HepG2 (cell line): ENCODE measurements around the gene UBL5. TPM values are rescaled to one million over a fixed set of nuclear protein-coding genes. Genes with fewer than 3 reads are reported as not detected.

Experiments used
- FOXO1 ChIP-seq: sonication (generic); formaldehyde crosslinking; IDR thresholded peaks from 2 replicates; pipeline ENCODE4 v1.4.0; 2020; ENCODE audit warnings: missing genetic modification reagents
- IRF2 ChIP-seq: IDR thresholded peaks from 2 replicates; pipeline ENCODE4 v1.6.1; 2018; ENCODE audit warnings: missing genetic modification reagents, missing compliant biosample characterization
- ISL2 ChIP-seq: sonication (generic); formaldehyde crosslinking; IDR thresholded peaks from 2 replicates; pipeline ENCODE4 v1.5.0; 2020; ENCODE audit warnings: missing genetic modification reagents
- KMT2B ChIP-seq: IDR thresholded peaks from 2 replicates; pipeline ENCODE4 v1.6.1; 2016; ENCODE audit warnings: missing genetic modification reagents, missing compliant biosample characterization
- NFIC ChIP-seq: IDR thresholded peaks from 2 replicates; pipeline ENCODE4 v1.6.1; 2012; ENCODE audit warnings: mild to moderate bottlenecking, low read length, inconsistent platforms
- PRPF4 ChIP-seq: fragments of 200-400 bp; formaldehyde crosslinking; IDR thresholded peaks from 2 replicates; pipeline ENCODE4 v1.6.1; 2016; ENCODE audit warnings: low read length, low read depth; ENCODE audit not compliant: poor library complexity, severe bottlenecking
- SAP130 ChIP-seq: IDR thresholded peaks from 2 replicates; pipeline ENCODE4 v1.6.1; 2016; ENCODE audit warnings: low read depth
- SNAI1 ChIP-seq: sonication (generic); formaldehyde crosslinking; IDR thresholded peaks from 2 replicates; pipeline ENCODE4 v1.5.0; 2020; ENCODE audit warnings: mild to moderate bottlenecking, missing genetic modification reagents, borderline replicate concordance
- SRSF4 ChIP-seq: fragments of 200-400 bp; formaldehyde crosslinking; IDR thresholded peaks from one replicate; pipeline ENCODE4 v1.6.1; 2018; ENCODE audit warnings: mild to moderate bottlenecking, low read depth, low read length, moderate library complexity; ENCODE audit not compliant: poor library complexity, severe bottlenecking
- TBP ChIP-seq: sonication (generic); formaldehyde crosslinking; IDR thresholded peaks from 2 replicates; pipeline ENCODE4 v1.5.0; 2020; ENCODE audit warnings: missing genetic modification reagents
- THYN1 ChIP-seq: sonication (generic); formaldehyde crosslinking; IDR thresholded peaks from 2 replicates; pipeline ENCODE4 v1.8.1; 2023; ENCODE audit warnings: low read depth, mild to moderate bottlenecking, moderate library complexity, missing genetic modification reagents, borderline replicate concordance
- ZFYVE20 ChIP-seq: sonication (generic); formaldehyde crosslinking; IDR thresholded peaks from 2 replicates; pipeline ENCODE4 v1.8.0; 2023; ENCODE audit warnings: low read depth, mild to moderate bottlenecking, moderate library complexity, missing genetic modification reagents, borderline replicate concordance
- ZNF839 ChIP-seq: sonication (generic); formaldehyde crosslinking; IDR thresholded peaks from 2 replicates; pipeline ENCODE4 v1.4.0; 2020; ENCODE audit warnings: missing genetic modification reagents, mild to moderate bottlenecking, borderline replicate concordance
- ZSCAN22 ChIP-seq: sonication (generic); formaldehyde crosslinking; IDR thresholded peaks from 2 replicates; pipeline ENCODE4 v1.4.0; 2020; ENCODE audit warnings: mild to moderate bottlenecking, missing genetic modification reagents
- polyA plus RNA-seq, 8 experiments: library from polyadenylated mRNA; depleted of rRNA in 3 of 8; stranded (reverse) in 7 of 8; unstranded in 1 of 8; fragments of >200 nt; fragmentation: Illumina TruSeq in 4 of 8; extraction: Trizol in 4 of 8; gene quantifications; 2 replicates each; pipeline versions ENCODE4 v1.2.1 to v1.2.3, GENCODE V29; 2011 to 2016; ENCODE audit warnings: low read depth in 4 of 8, missing spikeins in 1 of 8, mixed read lengths in 1 of 8; ENCODE audit not compliant: insufficient read depth in 1 of 8
- total RNA-seq, 5 experiments: library from RNA; depleted of rRNA; stranded (reverse); fragments of >200 nt; fragmentation: Illumina TruSeq; extraction: Trizol; gene quantifications; 2 replicates each; pipeline ENCODE4 v1.2.3, GENCODE V29; 2016; ENCODE audit warnings: low read depth in 1 of 5
- TF ChIP-seq, protein P1 (sequence below): sonication (generic); formaldehyde crosslinking; conservative IDR thresholded peaks from 2 replicates; pipeline ENCODE4 v1.4.0; 2020; ENCODE audit warnings: mild to moderate bottlenecking, missing genetic modification reagents, moderate library complexity
- TF ChIP-seq, protein P2 (sequence below): sonication (generic); formaldehyde crosslinking; IDR thresholded peaks from 2 replicates; pipeline ENCODE4 v1.5.1; 2020; ENCODE audit warnings: missing genetic modification reagents, mild to moderate bottlenecking, borderline replicate concordance
- TF ChIP-seq, protein P3 (sequence below): sonication (generic); formaldehyde crosslinking; IDR thresholded peaks from 2 replicates; pipeline ENCODE4 v1.4.0; 2020; ENCODE audit warnings: missing genetic modification reagents
- TF ChIP-seq, protein P4 (sequence below), 2 experiments: sonication (generic) in 1 of 2; formaldehyde crosslinking in 1 of 2; IDR thresholded peaks; 2 replicates each; pipeline versions ENCODE4 v1.4.0 to v1.6.1; 2018 to 2020; ENCODE audit warnings: missing genetic modification reagents in 2 of 2, borderline replicate concordance in 1 of 2, low read depth in 1 of 2, mild to moderate bottlenecking in 1 of 2, missing biosample characterization in 1 of 2
- TF ChIP-seq, protein P5 (sequence below): sonication (generic); formaldehyde crosslinking; IDR thresholded peaks from 2 replicates; pipeline ENCODE4 v1.8.1; 2023; ENCODE audit warnings: missing genetic modification reagents, mild to moderate bottlenecking, borderline replicate concordance

The UBL5 gene
- total and polyA plus RNA-seq, 2 of the 13 experiments (the other 11 are each of a cell fraction or from before 2014, with no cell fraction given), result 373 to 487 TPM

DNA sequence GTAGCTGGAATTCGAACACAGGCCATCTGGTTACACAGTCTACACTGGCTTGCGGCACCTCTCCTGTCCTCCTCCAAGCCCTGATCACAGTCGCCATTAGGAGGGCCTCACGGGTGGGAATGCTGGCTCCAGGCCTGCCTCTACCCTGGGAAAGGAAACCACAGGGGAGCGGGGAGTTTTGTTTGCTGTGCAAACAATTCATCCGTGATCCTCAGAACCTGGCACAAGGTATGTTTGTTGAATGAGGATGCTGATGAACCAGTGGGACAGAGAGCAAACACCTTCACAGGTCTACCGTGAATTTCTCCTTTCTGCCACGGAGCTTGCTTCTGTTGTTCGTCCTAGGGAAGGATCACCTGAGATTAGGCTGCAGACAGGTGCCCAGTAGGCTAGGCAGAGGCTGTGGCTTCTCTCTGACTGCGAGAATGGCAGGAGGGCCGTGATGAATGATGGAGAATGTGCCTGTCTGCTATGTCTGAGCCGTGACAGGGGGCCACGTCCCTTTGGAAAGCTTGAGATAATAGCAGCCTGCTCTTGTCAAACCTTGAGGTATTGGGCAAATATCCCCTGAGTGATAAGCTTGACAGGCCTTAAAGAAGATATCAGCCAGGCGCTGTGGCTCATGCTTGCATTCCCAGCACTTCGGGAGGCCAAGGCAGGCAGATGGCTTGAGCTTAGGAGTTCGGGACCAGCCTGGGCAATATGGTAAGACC, 44.1 kb downstream of the UBL5 start (continued):
- TF ChIP-seq TBP (CRISPR knock-in tag), result no peak
- TF ChIP-seq ISL2 (CRISPR knock-in tag), result no peak
- TF ChIP-seq ZNF839 (CRISPR knock-in tag), result no peak
- TF ChIP-seq, protein P1, sequence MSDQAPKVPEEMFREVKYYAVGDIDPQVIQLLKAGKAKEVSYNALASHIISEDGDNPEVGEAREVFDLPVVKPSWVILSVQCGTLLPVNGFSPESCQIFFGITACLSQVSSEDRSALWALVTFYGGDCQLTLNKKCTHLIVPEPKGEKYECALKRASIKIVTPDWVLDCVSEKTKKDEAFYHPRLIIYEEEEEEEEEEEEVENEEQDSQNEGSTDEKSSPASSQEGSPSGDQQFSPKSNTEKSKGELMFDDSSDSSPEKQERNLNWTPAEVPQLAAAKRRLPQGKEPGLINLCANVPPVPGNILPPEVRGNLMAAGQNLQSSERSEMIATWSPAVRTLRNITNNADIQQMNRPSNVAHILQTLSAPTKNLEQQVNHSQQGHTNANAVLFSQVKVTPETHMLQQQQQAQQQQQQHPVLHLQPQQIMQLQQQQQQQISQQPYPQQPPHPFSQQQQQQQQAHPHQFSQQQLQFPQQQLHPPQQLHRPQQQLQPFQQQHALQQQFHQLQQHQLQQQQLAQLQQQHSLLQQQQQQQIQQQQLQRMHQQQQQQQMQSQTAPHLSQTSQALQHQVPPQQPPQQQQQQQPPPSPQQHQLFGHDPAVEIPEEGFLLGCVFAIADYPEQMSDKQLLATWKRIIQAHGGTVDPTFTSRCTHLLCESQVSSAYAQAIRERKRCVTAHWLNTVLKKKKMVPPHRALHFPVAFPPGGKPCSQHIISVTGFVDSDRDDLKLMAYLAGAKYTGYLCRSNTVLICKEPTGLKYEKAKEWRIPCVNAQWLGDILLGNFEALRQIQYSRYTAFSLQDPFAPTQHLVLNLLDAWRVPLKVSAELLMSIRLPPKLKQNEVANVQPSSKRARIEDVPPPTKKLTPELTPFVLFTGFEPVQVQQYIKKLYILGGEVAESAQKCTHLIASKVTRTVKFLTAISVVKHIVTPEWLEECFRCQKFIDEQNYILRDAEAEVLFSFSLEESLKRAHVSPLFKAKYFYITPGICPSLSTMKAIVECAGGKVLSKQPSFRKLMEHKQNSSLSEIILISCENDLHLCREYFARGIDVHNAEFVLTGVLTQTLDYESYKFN (CRISPR knock-in tag), result peak; percentile 71
- TF ChIP-seq SNAI1 (CRISPR knock-in tag), result no peak
- TF ChIP-seq, protein P2, sequence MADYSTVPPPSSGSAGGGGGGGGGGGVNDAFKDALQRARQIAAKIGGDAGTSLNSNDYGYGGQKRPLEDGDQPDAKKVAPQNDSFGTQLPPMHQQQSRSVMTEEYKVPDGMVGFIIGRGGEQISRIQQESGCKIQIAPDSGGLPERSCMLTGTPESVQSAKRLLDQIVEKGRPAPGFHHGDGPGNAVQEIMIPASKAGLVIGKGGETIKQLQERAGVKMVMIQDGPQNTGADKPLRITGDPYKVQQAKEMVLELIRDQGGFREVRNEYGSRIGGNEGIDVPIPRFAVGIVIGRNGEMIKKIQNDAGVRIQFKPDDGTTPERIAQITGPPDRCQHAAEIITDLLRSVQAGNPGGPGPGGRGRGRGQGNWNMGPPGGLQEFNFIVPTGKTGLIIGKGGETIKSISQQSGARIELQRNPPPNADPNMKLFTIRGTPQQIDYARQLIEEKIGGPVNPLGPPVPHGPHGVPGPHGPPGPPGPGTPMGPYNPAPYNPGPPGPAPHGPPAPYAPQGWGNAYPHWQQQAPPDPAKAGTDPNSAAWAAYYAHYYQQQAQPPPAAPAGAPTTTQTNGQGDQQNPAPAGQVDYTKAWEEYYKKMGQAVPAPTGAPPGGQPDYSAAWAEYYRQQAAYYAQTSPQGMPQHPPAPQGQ (CRISPR knock-in tag), result no peak
- TF ChIP-seq PRPF4, result no peak
- TF ChIP-seq ZSCAN22 (CRISPR knock-in tag), result no peak
- TF ChIP-seq FOXO1, result no peak
- no peak for TF ChIP-seq THYN1 (CRISPR knock-in tag)
- TF ChIP-seq, protein P3, sequence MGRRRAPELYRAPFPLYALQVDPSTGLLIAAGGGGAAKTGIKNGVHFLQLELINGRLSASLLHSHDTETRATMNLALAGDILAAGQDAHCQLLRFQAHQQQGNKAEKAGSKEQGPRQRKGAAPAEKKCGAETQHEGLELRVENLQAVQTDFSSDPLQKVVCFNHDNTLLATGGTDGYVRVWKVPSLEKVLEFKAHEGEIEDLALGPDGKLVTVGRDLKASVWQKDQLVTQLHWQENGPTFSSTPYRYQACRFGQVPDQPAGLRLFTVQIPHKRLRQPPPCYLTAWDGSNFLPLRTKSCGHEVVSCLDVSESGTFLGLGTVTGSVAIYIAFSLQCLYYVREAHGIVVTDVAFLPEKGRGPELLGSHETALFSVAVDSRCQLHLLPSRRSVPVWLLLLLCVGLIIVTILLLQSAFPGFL (CRISPR knock-in tag), result no peak
- TF ChIP-seq, protein P4, sequence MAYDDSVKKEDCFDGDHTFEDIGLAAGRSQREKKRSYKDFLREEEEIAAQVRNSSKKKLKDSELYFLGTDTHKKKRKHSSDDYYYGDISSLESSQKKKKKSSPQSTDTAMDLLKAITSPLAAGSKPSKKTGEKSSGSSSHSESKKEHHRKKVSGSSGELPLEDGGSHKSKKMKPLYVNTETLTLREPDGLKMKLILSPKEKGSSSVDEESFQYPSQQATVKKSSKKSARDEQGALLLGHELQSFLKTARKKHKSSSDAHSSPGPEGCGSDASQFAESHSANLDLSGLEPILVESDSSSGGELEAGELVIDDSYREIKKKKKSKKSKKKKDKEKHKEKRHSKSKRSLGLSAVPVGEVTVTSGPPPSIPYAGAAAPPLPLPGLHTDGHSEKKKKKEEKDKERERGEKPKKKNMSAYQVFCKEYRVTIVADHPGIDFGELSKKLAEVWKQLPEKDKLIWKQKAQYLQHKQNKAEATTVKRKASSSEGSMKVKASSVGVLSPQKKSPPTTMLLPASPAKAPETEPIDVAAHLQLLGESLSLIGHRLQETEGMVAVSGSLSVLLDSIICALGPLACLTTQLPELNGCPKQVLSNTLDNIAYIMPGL (CRISPR knock-in tag; IDR thresholded peaks at IDR 0.05; ENCODE audit: borderline replicate concordance in 1 of 2, low read depth in 1 of 2), result no peak
- TF ChIP-seq ZFYVE20 (CRISPR knock-in tag), result no peak
- no peak for TF ChIP-seq SRSF4
- 0 out of 2 replicates have a peak, but pooled peaks have one; percentile 40 for TF ChIP-seq SAP130
- TF ChIP-seq, protein P5, sequence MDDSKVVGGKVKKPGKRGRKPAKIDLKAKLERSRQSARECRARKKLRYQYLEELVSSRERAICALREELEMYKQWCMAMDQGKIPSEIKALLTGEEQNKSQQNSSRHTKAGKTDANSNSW (CRISPR knock-in tag), result no peak
- TF ChIP-seq NFIC, result no peak
- TF ChIP-seq KMT2B (CRISPR knock-in tag), result no peak
- TF ChIP-seq IRF2 (CRISPR knock-in tag), result peak; percentile 22; the same call in 1 of the 2 replicates
